Measurements from ENCODE around the gene ZNF668.
"Not testable (repeated sequence)": the region's sequence is repeated elsewhere in the genome, so short reads cannot be mapped to it uniquely, and the experiment has no call there.

Gene ZNF668

GRCh38 chr16:31023252-31023602, 50.8 kb downstream of the ZNF668 start:
- Histone ChIP-seq H3K4me3 (no peak overlapping the region), H3K9me3 (ENCODE audit: low read depth, low read length) (no peaks in the 10 kb centered on the region), H3K36me3 (ENCODE audit: insufficient read depth, low read length) (no peaks in the 10 kb centered on the region), H3K9ac (ENCODE audit: insufficient read length) (no peak overlapping the region), H3K27ac (no peak overlapping the region)
- TF ChIP-seq EZH2 (IDR thresholded peaks at IDR 0.05) = no peak
- TF ChIP-seq POLR2AphosphoS5 (IDR thresholded peaks at IDR 0.05; ENCODE audit: borderline replicate concordance, low read depth, low read length) = no peak
- no peak for TF ChIP-seq FOXP2 (optimal IDR thresholded peaks at IDR 0.05; ENCODE audit: control extremely low read depth, extremely low read length, insufficient read depth)
- DNase-seq (ENCODE audit: low read depth, low spot score) = no peak

- TF ChIP-seq EZH2 (IDR thresholded peaks at IDR 0.05) = no peak
- no peak for TF ChIP-seq POLR2AphosphoS5 (IDR thresholded peaks at IDR 0.05; ENCODE audit: borderline replicate concordance, low read depth, low read length)
- TF ChIP-seq FOXP2 (optimal IDR thresholded peaks at IDR 0.05; ENCODE audit: control extremely low read depth, extremely low read length, insufficient read depth) = no peak
- H3K9me3 ChIP-seq (ENCODE audit: low read depth, low read length) = no peaks in the 10 kb centered on the region
- no peak overlapping the region for H3K27ac ChIP-seq
- no peak overlapping the region for H3K9ac ChIP-seq (ENCODE audit: insufficient read length)
- no peak overlapping the region for H3K4me3 ChIP-seq
- DNase-seq (ENCODE audit: low read depth, low spot score) = no peak
- H3K36me3 ChIP-seq (ENCODE audit: insufficient read depth, low read length) = no peaks in the 10 kb centered on the region
Measured at GRCh38 chr16:31022544-31023251, 51.3 kb downstream of the ZNF668 start.

GRCh38 chr16:31020536-31020935, 53.5 kb downstream of the ZNF668 start:
- DNase-seq (ENCODE audit: low read depth, low spot score) = no peak
- H3K27ac ChIP-seq = no peak overlapping the region
- H3K36me3 ChIP-seq (ENCODE audit: insufficient read depth, low read length) = no peaks in the 10 kb centered on the region
- TF ChIP-seq FOXP2 (optimal IDR thresholded peaks at IDR 0.05; ENCODE audit: control extremely low read depth, extremely low read length, insufficient read depth) = no peak
- no peak for TF ChIP-seq POLR2AphosphoS5 (IDR thresholded peaks at IDR 0.05; ENCODE audit: borderline replicate concordance, low read depth, low read length)
- TF ChIP-seq EZH2 (IDR thresholded peaks at IDR 0.05) = no peak
- H3K4me3 ChIP-seq = no peak overlapping the region
- no peak overlapping the region for H3K9ac ChIP-seq (ENCODE audit: insufficient read length)
- no peaks in the 10 kb centered on the region for H3K9me3 ChIP-seq (ENCODE audit: low read depth, low read length)

DNA sequence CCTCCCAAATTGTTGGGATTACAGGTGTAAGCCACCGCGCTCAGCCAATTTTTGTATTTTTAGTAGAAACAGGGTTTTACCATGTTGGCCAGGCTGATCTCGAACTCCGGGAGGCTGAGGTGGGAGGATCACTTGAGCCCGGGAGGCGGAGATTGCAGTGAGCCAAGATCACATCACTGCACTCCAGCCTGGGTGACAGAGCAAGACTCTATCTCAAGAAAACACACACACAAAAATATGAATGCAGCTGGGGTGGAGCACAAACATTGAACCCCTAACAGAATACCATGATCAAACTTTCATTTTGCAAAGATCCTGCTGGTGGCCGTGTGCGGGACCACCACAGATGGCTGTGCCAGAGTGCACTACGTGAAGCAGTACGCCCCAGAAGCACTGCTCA, 56.3 kb downstream of the ZNF668 start:
- H3K9ac ChIP-seq (ENCODE audit: insufficient read length) = not testable (repeated sequence)

DNA sequence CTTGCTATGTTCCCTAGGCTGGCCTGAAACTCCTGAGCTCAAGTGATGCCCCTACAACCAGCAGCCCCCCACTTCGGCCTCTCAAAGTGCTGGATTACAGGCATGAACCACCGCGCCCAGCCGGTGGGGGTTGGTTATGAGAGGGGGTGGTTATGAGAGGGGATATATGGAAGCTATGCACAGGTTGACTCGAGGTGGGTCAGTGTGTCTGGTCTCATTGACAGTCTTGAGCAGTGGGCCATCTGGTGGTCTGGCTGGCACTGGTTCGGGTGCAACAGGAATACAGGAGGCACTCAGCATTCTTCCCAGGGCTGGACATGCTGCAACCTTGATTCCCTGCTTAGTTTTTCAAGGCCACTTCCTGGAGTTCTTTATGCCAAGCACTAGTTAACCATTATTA, 58.0 kb downstream of the ZNF668 start:
- H3K9me3 ChIP-seq (ENCODE audit: low read depth, low read length) = no peaks in the 10 kb centered on the region
- no peaks in the 10 kb centered on the region for H3K36me3 ChIP-seq (ENCODE audit: insufficient read depth, low read length)
- no peak overlapping the region for H3K9ac ChIP-seq (ENCODE audit: insufficient read length)
- no peak for TF ChIP-seq POLR2AphosphoS5 (IDR thresholded peaks at IDR 0.05; ENCODE audit: borderline replicate concordance, low read depth, low read length)
- no peak for TF ChIP-seq FOXP2 (optimal IDR thresholded peaks at IDR 0.05; ENCODE audit: control extremely low read depth, extremely low read length, insufficient read depth)
- TF ChIP-seq EZH2 (IDR thresholded peaks at IDR 0.05) = no peak
- no peak for DNase-seq (ENCODE audit: low read depth, low spot score)
- H3K27ac ChIP-seq = no peak overlapping the region
- H3K4me3 ChIP-seq = no peak overlapping the region

More for the DNA sequence above, 56.3 kb downstream of the ZNF668 start:
- H3K27ac ChIP-seq; DNase-seq (ENCODE audit: low read depth, low spot score); H3K4me3 ChIP-seq; H3K36me3 ChIP-seq (ENCODE audit: insufficient read depth, low read length); H3K9me3 ChIP-seq (ENCODE audit: low read depth, low read length): not testable (repeated sequence)

DNA sequence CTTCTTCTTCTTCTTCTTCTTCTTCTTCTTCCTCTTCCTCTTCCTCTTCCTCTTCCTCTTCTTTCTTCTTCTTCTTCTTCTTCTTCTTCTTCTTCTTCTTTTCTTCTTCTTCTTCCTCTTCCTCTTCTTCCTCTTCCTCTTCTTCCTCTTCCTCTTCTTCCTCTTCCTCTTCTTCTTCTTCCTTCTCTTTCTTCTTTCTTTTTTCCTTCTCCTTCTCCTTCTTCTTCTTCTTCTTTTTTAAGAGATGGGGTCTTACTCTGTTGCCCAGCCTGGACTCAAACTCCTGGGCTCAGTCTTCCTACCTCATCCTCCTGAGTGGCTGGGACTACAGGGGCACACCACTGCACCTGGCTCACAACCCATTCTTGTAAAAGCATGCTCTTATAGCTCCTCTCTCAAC, 60.7 kb downstream of the ZNF668 start:
- not testable (repeated sequence) for H3K27ac ChIP-seq; H3K36me3 ChIP-seq (ENCODE audit: insufficient read depth, low read length); H3K4me3 ChIP-seq; H3K9me3 ChIP-seq (ENCODE audit: low read depth, low read length); H3K9ac ChIP-seq (ENCODE audit: insufficient read length); DNase-seq (ENCODE audit: low read depth, low spot score)

DNA sequence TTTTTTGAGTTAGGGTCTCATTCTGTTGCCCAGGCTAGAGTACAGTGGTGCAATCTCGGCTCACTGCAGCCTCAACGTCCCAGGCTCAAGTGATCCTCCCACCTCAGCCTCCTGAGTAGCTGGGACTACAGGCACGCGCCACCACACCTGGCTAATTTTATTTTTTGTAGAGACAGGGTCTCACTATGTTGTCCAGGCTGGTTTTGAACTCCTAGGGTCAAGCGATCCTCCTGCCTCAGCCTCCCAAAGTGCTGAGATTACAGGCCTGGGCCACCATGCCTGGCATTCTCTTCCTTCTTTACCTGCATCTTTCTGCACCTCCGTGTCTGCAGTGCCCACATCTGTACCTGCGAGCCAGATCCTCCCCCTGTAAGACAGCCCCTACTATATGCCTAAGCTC, 62.2 kb downstream of the ZNF668 start:
- not testable (repeated sequence) for H3K9ac ChIP-seq (ENCODE audit: insufficient read length); H3K36me3 ChIP-seq (ENCODE audit: insufficient read depth, low read length); H3K9me3 ChIP-seq (ENCODE audit: low read depth, low read length); H3K27ac ChIP-seq; DNase-seq (ENCODE audit: low read depth, low spot score); H3K4me3 ChIP-seq
